IMR-90 (cell line): ENCODE results near the gene DLGAP3. TPM values are rescaled to one million over a fixed set of nuclear protein-coding genes. Genes with fewer than 3 reads are reported as not detected.

Source experiments
- ATAC-seq: fragments of 200-7000 bp; cut with Tn5 transposase; 2 replicates; pipeline ENCODE4 v1.9.1; 2020; ENCODE audit warnings: low read depth, mild to moderate bottlenecking, moderate library complexity
- BruUV-seq: library from RNA; stranded (reverse); fragments of 400-500 nt; replicated peaks from 2 replicates; lab custom pipeline; 2021; lab: Mats Ljungman, UMichigan
- CTCF ChIA-PET: fragments of 300-600 bp; formaldehyde crosslinking; extraction: SDS; loops from one replicate; lab custom pipeline; 2021; ENCODE audit warnings: antibody characterized with exemption; lab: Yijun Ruan, JAX
- POLR2A ChIA-PET: fragments of 300-600 bp; sonication (Branson Sonifier 250); formaldehyde crosslinking; loops from one replicate; lab custom pipeline; 2022; ENCODE audit warnings: antibody characterized with exemption; ENCODE audit not compliant: unreplicated experiment; lab: Charles Lee
- DNase-seq: peaks from one replicate; pipeline ENCODE4 v3.0.0; 2013
- H2AFZ ChIP-seq: replicated peaks from 2 replicates; pipeline ENCODE3; 2013; ENCODE audit warnings: low read length, mild to moderate bottlenecking; ENCODE audit not compliant: poor library complexity
- H2AK5ac ChIP-seq: 2 replicates; pipeline ENCODE4 v1.6.1; 2013; ENCODE audit warnings: low read depth, low read length, inconsistent platforms
- H2AK9ac ChIP-seq: replicated peaks from 2 replicates; pipeline ENCODE3; 2013; ENCODE audit warnings: mild to moderate bottlenecking, low read depth, low read length, moderate library complexity; ENCODE audit not compliant: poor library complexity
- H2BK120ac ChIP-seq: 2 replicates; pipeline ENCODE4 v1.6.1; 2013; ENCODE audit warnings: low read depth, low read length, inconsistent platforms
- H2BK15ac ChIP-seq: 3 replicates; pipeline ENCODE4 v1.6.1; 2013; ENCODE audit warnings: low read depth, low read length, inconsistent platforms
- H2BK20ac ChIP-seq: 2 replicates; pipeline ENCODE4 v1.6.1; 2013; ENCODE audit warnings: low read depth, mild to moderate bottlenecking, inconsistent platforms, low read length, moderate library complexity
- H2BK5ac ChIP-seq: 2 replicates; pipeline ENCODE4 v1.6.1; 2013; ENCODE audit warnings: mild to moderate bottlenecking, low read depth, low read length, inconsistent platforms; ENCODE audit not compliant: poor library complexity, severe bottlenecking
- H3K14ac ChIP-seq: replicated peaks from 2 replicates; pipeline ENCODE4 v1.6.1; 2013; ENCODE audit warnings: low read depth, low read length, inconsistent platforms
- H3K18ac ChIP-seq: 2 replicates; pipeline ENCODE4 v1.6.1; 2013; ENCODE audit warnings: low read depth, low read length, control low read depth
- H3K23ac ChIP-seq: 2 replicates; pipeline ENCODE4 v1.6.1; 2013; ENCODE audit warnings: low read depth, low read length, inconsistent platforms
- H3K27ac ChIP-seq: 2 replicates; pipeline ENCODE4 v1.5.1; 2013; ENCODE audit warnings: mild to moderate bottlenecking, control low read depth, low read length; ENCODE audit not compliant: insufficient read depth
- H3K27me3 ChIP-seq: 2 replicates; pipeline ENCODE4 v1.6.1; 2013; ENCODE audit warnings: low read length; ENCODE audit not compliant: control insufficient read depth, insufficient read depth
- H3K36me3 ChIP-seq: 2 replicates; pipeline ENCODE4 v1.6.1; 2013; ENCODE audit warnings: low read length, mixed read lengths; ENCODE audit not compliant: control insufficient read depth, insufficient read depth
- H3K4ac ChIP-seq: 2 replicates; pipeline ENCODE4 v1.6.1; 2013; ENCODE audit warnings: low read depth, low read length, inconsistent platforms
- H3K4me1 ChIP-seq: 2 replicates; pipeline ENCODE4 v1.6.1; 2013; ENCODE audit warnings: low read length, mixed read lengths; ENCODE audit not compliant: control insufficient read depth, insufficient read depth
- H3K4me2 ChIP-seq: 2 replicates; pipeline ENCODE4 v1.6.1; 2013; ENCODE audit warnings: low read depth, mild to moderate bottlenecking, control low read depth, low read length, moderate library complexity
- H3K4me3 ChIP-seq: 2 replicates; pipeline ENCODE4 v1.5.1; 2013; ENCODE audit warnings: low read depth, mild to moderate bottlenecking, control low read depth, low read length, moderate library complexity; ENCODE audit not compliant: insufficient read depth
- H3K56ac ChIP-seq: 2 replicates; pipeline ENCODE4 v1.6.1; 2013; ENCODE audit warnings: low read length, inconsistent platforms; ENCODE audit not compliant: insufficient read depth; ENCODE audit errors: extremely low read depth
- H3K79me1 ChIP-seq, 2 experiments: 2 replicates each; pipeline ENCODE4 v1.6.1; 2013; ENCODE audit warnings: low read length in 2 of 2, inconsistent platforms in 1 of 2, low read depth in 1 of 2
- H3K9ac ChIP-seq: 2 replicates; pipeline ENCODE4 v1.6.1; 2013; ENCODE audit warnings: low read depth, low read length, control low read depth
- H3K9me1 ChIP-seq: 2 replicates; pipeline ENCODE4 v1.6.1; 2013; ENCODE audit warnings: low read length, inconsistent platforms; ENCODE audit not compliant: insufficient read depth
- H3K9me3 ChIP-seq: 2 replicates; pipeline ENCODE4 v1.6.1; 2013; ENCODE audit warnings: low read length; ENCODE audit not compliant: control insufficient read depth, insufficient read depth
- H4K20me1 ChIP-seq: 2 replicates; pipeline ENCODE4 v1.6.1; 2013; ENCODE audit warnings: low read length, inconsistent platforms; ENCODE audit not compliant: insufficient read depth
- H4K5ac ChIP-seq: 2 replicates; pipeline ENCODE4 v1.6.1; 2013; ENCODE audit warnings: mild to moderate bottlenecking, low read depth, low read length, control low read depth
- H4K8ac ChIP-seq, 2 experiments: 2 replicates each; pipeline ENCODE4 v1.6.1; 2013; ENCODE audit warnings: low read depth in 2 of 2, low read length in 2 of 2, control low read depth in 1 of 2, inconsistent platforms in 1 of 2
- H4K91ac ChIP-seq: 2 replicates; pipeline ENCODE4 v1.6.1; 2013; ENCODE audit warnings: low read depth, low read length, inconsistent platforms; ENCODE audit not compliant: insufficient read depth
- CEBPB ChIP-seq: IDR thresholded peaks from 2 replicates; pipeline ENCODE4 v1.6.1; 2012; ENCODE audit warnings: low read depth, low read length, improper control_type of control experiment
- FOS ChIP-seq: fragments of 150-350 bp; IDR thresholded peaks from 2 replicates; pipeline ENCODE4 v1.6.1; 2016; ENCODE audit warnings: low read depth, low read length
- MAFK ChIP-seq: IDR thresholded peaks from 2 replicates; pipeline ENCODE4 v1.6.1; 2012; ENCODE audit warnings: low read depth, low read length, improper control_type of control experiment
- MAZ ChIP-seq: IDR thresholded peaks from 2 replicates; pipeline ENCODE4 v1.6.1; 2012; ENCODE audit warnings: low read depth, mild to moderate bottlenecking, low read length, improper control_type of control experiment, moderate library complexity, borderline replicate concordance
- NFE2L2 ChIP-seq: fragments of 150-350 bp; IDR thresholded peaks from 2 replicates; pipeline ENCODE4 v1.6.1; 2016; ENCODE audit warnings: low read depth, mild to moderate bottlenecking, low read length
- RAD21 ChIP-seq: IDR thresholded peaks from 2 replicates; pipeline ENCODE4 v1.6.1; 2012; ENCODE audit warnings: low read length, improper control_type of control experiment
- RCOR1 ChIP-seq: IDR thresholded peaks from 2 replicates; pipeline ENCODE4 v1.6.1; 2012; ENCODE audit warnings: mild to moderate bottlenecking, low read length, improper control_type of control experiment; ENCODE audit not compliant: insufficient replicate concordance
- RFX5 ChIP-seq: IDR thresholded peaks from 2 replicates; pipeline ENCODE4 v1.8.0; 2012; ENCODE audit warnings: low read depth, mild to moderate bottlenecking, low read length, moderate library complexity
- SMC3 ChIP-seq: fragments of 150-350 bp; IDR thresholded peaks from 2 replicates; pipeline ENCODE4 v1.6.1; 2016; ENCODE audit warnings: low read depth, mild to moderate bottlenecking, antibody characterized with exemption, low read length, moderate library complexity
- WGBS, 2 experiments: methylation state at CpG; one replicate each; pipeline versions ENCODE4 v1.1.5 to v1.1.7; 2013; ENCODE audit warnings: missing lambda C conversion rate in 2 of 2; ENCODE audit not compliant: insufficient read length in 1 of 2; ENCODE audit errors: extremely low coverage in 2 of 2; 5-methylcytosine and 5-hydroxymethylcytosine counted together
- dilution Hi-C: fragments of 300-500 bp; cut with HindIII; formaldehyde crosslinking; loops from one replicate; pipeline ENCODE4 v1.14.3; 2018; ENCODE audit warnings: low sequenced_read_pairs; ENCODE audit not compliant: unreplicated experiment
- in situ Hi-C: fragments of 300-500 bp; cut with MboI; formaldehyde crosslinking; loops from 3 replicates; pipeline ENCODE4 v1.14.3; 2019; ENCODE audit warnings: low sequenced_read_pairs, inconsistent platforms, mixed read lengths
- intact Hi-C: fragments of 100-400 bp; cut with micrococcal nuclease; formaldehyde crosslinking; loops from 2 replicates; pipeline ENCODE4 v1.10.0; 2022
- polyA plus RNA-seq, 3 experiments: library from polyadenylated mRNA; depleted of rRNA; stranded (reverse); fragments of >200 nt; gene quantifications; 2 replicates each; pipeline ENCODE4 v1.2.3, GENCODE V29; 2012; ENCODE audit warnings: low replicate concordance in 1 of 3
- total RNA-seq: library from RNA; depleted of rRNA; stranded (reverse); fragments of >200 nt; gene quantifications from 2 replicates; pipeline ENCODE4 v1.2.3, GENCODE V29; 2012
- TF ChIP-seq, protein P1 (sequence below): fragments of 150-350 bp; IDR thresholded peaks from 2 replicates; pipeline ENCODE4 v1.6.1; 2017; ENCODE audit warnings: mild to moderate bottlenecking, antibody characterized with exemption, low read length, low read depth
- TF ChIP-seq, protein P2 (sequence below): conservative IDR thresholded peaks from 2 replicates; pipeline ENCODE4 v1.5.1; 2012; ENCODE audit warnings: mild to moderate bottlenecking, low read depth, low read length, improper control_type of control experiment
- TF ChIP-seq, protein P3 (sequence below): fragments of 150-350 bp; IDR thresholded peaks from 2 replicates; pipeline ENCODE4 v1.6.1; 2016; ENCODE audit warnings: low read depth, mild to moderate bottlenecking, low read length, moderate library complexity, borderline replicate concordance

DLGAP3 gene
- total and polyA plus RNA-seq, 2 of the 4 experiments (the other 2 are of a cell fraction), result 0.02 TPM; not detected in 1

DNA sequence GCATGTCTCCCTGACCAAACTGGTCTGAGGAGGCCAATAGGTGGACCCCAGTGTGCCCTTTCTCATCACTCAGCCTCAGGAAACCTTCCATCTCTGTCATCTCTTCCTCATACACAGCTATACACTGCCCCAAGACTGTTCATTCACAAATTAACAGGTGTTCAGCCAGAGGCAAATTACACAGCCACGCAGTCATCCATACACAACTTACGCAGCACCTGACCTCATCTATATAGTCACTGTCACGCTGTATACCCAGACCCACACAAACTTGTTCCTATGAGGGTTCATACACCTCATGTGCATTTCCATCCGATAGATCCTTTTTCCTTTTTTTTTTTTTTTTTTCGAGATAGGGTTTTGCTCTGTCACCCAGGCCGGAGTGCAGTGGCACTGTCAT is 12.4 kb downstream of the DLGAP3 start:
- TF ChIP-seq MAFK (no peak), MAZ (no peak), RAD21 (no peak), FOS (no peak), CEBPB (no peak), SMC3 (no peak), RCOR1 (no peak), RFX5 (no peak), NFE2L2 (no peak)
- TF ChIP-seq, protein P1, sequence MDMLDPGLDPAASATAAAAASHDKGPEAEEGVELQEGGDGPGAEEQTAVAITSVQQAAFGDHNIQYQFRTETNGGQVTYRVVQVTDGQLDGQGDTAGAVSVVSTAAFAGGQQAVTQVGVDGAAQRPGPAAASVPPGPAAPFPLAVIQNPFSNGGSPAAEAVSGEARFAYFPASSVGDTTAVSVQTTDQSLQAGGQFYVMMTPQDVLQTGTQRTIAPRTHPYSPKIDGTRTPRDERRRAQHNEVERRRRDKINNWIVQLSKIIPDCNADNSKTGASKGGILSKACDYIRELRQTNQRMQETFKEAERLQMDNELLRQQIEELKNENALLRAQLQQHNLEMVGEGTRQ, result no peak
- TF ChIP-seq, protein P2, sequence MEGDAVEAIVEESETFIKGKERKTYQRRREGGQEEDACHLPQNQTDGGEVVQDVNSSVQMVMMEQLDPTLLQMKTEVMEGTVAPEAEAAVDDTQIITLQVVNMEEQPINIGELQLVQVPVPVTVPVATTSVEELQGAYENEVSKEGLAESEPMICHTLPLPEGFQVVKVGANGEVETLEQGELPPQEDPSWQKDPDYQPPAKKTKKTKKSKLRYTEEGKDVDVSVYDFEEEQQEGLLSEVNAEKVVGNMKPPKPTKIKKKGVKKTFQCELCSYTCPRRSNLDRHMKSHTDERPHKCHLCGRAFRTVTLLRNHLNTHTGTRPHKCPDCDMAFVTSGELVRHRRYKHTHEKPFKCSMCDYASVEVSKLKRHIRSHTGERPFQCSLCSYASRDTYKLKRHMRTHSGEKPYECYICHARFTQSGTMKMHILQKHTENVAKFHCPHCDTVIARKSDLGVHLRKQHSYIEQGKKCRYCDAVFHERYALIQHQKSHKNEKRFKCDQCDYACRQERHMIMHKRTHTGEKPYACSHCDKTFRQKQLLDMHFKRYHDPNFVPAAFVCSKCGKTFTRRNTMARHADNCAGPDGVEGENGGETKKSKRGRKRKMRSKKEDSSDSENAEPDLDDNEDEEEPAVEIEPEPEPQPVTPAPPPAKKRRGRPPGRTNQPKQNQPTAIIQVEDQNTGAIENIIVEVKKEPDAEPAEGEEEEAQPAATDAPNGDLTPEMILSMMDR, result no peak
- TF ChIP-seq, protein P3, sequence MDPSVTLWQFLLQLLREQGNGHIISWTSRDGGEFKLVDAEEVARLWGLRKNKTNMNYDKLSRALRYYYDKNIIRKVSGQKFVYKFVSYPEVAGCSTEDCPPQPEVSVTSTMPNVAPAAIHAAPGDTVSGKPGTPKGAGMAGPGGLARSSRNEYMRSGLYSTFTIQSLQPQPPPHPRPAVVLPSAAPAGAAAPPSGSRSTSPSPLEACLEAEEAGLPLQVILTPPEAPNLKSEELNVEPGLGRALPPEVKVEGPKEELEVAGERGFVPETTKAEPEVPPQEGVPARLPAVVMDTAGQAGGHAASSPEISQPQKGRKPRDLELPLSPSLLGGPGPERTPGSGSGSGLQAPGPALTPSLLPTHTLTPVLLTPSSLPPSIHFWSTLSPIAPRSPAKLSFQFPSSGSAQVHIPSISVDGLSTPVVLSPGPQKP, result no peak
- no TSS peak for BruUV-seq
- 79% methylated on average over 3 of the region's 6 CpGs; no CpG with 5 or more reads in 1 of the 2 experiments for WGBS, 2 experiments

More for the DNA sequence above, 12.4 kb downstream of the DLGAP3 start:
- Histone ChIP-seq H2BK15ac (no peak overlapping the region), H3K9me3 (no peaks in the 10 kb centered on the region), H3K9ac (no peak overlapping the region), H4K20me1 (no peaks in the 10 kb centered on the region), H2BK120ac (no peak overlapping the region), H2BK5ac (no peak overlapping the region), H3K4me1 (no peaks in the 10 kb centered on the region), H3K56ac (no peak overlapping the region), H4K91ac (no peak overlapping the region), H4K5ac (no peak overlapping the region), H2AK5ac (no peak overlapping the region), H2AK9ac (no peak overlapping the region), H2BK20ac (no peak overlapping the region), H3K4ac (no peak overlapping the region), H3K36me3 (no peaks in the 10 kb centered on the region), H3K4me3 (no peak overlapping the region), H3K14ac (no peak overlapping the region), H3K27ac (no peak overlapping the region), H3K79me1 (no peaks in the 10 kb centered on the region), H3K4me2 (no peak overlapping the region), H3K18ac (no peak overlapping the region), H4K8ac (no peak overlapping the region), H3K27me3 (no peaks in the 10 kb centered on the region; the same call in 1 of the 2 replicates), H3K9me1 (no peaks in the 10 kb centered on the region), H3K23ac (no peak overlapping the region), H2AFZ (no peak overlapping the region)
- intact Hi-C loops, result no loop called here
- in situ Hi-C loops, result no loop called here
- ATAC-seq, result no peak
- POLR2A ChIA-PET, result no interaction called here
- CTCF ChIA-PET, result no interaction called here
- no peak for DNase-seq
- dilution Hi-C loops, result no loop called here
